Astrocyte of the cerebellum (primary cell): Measurements from ENCODE around the gene CLASP1.
"Not testable (repeated sequence)": the region's sequence is repeated elsewhere in the genome, so short reads cannot be mapped to it uniquely, and the experiment has no call there.

Experiments used
- DNase-seq: peaks from one replicate; pipeline ENCODE4 v3.0.0-alpha.2; 2011; ENCODE audit warnings: low read depth
- H3K4me3 ChIP-seq: 2 replicates; pipeline ENCODE4 v1.5.1; 2011; ENCODE audit warnings: mild to moderate bottlenecking, low read depth, low read length, moderate library complexity
- CTCF ChIP-seq: IDR thresholded peaks from 2 replicates; pipeline ENCODE4 v1.5.1; 2012; ENCODE audit warnings: low read length, low read depth, moderate library complexity, mild to moderate bottlenecking; ENCODE audit errors: missing control alignments
- in situ Hi-C: cut with HindIII; loops from 2 replicates; pipeline ENCODE4 v1.10.0; 2017; ENCODE audit warnings: low sequenced_read_pairs

CLASP1 gene

GRCh38 chr2:121324601-121325000 lies 324.7 kb downstream of the CLASP1 start:
- H3K4me3 ChIP-seq: no peak overlapping the region
- in situ Hi-C loops: no loop called here
- TF ChIP-seq CTCF: no peak
- no peak for DNase-seq

- in situ Hi-C loops: no loop called here
- no peak overlapping the region for H3K4me3 ChIP-seq
- TF ChIP-seq CTCF: no peak
- no peak for DNase-seq
Observed at GRCh38 chr2:121321476-121321875, 327.8 kb downstream of the CLASP1 start.

- H3K4me3 ChIP-seq: no peak overlapping the region
- in situ Hi-C loops: no loop called here
- DNase-seq: no peak
- TF ChIP-seq CTCF: no peak
Observed at GRCh38 chr2:121319941-121320340, 329.3 kb downstream of the CLASP1 start.

GRCh38 chr2:121316986-121317385 lies 332.3 kb downstream of the CLASP1 start:
- no peak for DNase-seq
- H3K4me3 ChIP-seq: no peak overlapping the region
- in situ Hi-C loops: no loop called here
- TF ChIP-seq CTCF: no peak

- in situ Hi-C loops: not testable (repeated sequence)
Observed at GRCh38 chr2:121313701-121314100, 335.6 kb downstream of the CLASP1 start.

GRCh38 chr2:121309801-121310200 lies 339.5 kb downstream of the CLASP1 start:
- H3K4me3 ChIP-seq: no peak overlapping the region
- in situ Hi-C loops: no loop called here
- no peak for TF ChIP-seq CTCF
- no peak for DNase-seq

More at GRCh38 chr2:121313701-121314100, 335.6 kb downstream of the CLASP1 start:
- not testable (repeated sequence) for DNase-seq, H3K4me3 ChIP-seq

- no peak overlapping the region for H3K4me3 ChIP-seq
- no peak for TF ChIP-seq CTCF
- in situ Hi-C loops: no loop called here
- no peak for DNase-seq
Observed at GRCh38 chr2:121309323-121309722, 339.9 kb downstream of the CLASP1 start.
